Liver (tissue), 9 donors: ENCODE data around the gene ZBTB4. TPM values are rescaled to one million over a fixed set of nuclear protein-coding genes. Genes with fewer than 3 reads are reported as not detected.
A peak's percentile ranks its signal among the peaks of the same experiment; 100 is the strongest.

ENCODE experiments used
- DNase-seq: peaks from one replicate; pipeline ENCODE4 v3.0.0-alpha.2; 2017; ENCODE audit warnings: low spot score
- H3K27ac ChIP-seq, 2 donors: one replicate each; pipeline ENCODE4 v1.7.0; 2013; ENCODE audit warnings: inconsistent platforms in 2 of 2, low read length in 2 of 2, control low read depth in 1 of 2, low read depth in 1 of 2, mild to moderate bottlenecking in 1 of 2
- H3K27me3 ChIP-seq, 4 donors: one replicate each; pipeline versions ENCODE4 v1.6.1 to v1.7.0; 2013; ENCODE audit warnings: low read length in 3 of 4, inconsistent platforms in 1 of 4, mild to moderate bottlenecking in 1 of 4, moderate library complexity in 1 of 4; ENCODE audit not compliant: control insufficient read depth in 4 of 4, insufficient read depth in 4 of 4
- H3K36me3 ChIP-seq, 4 donors: one replicate each; pipeline versions ENCODE4 v1.6.1 to v1.7.0; 2013; ENCODE audit warnings: low read length in 3 of 4, mild to moderate bottlenecking in 3 of 4, low read depth in 1 of 4, moderate library complexity in 1 of 4; ENCODE audit not compliant: control insufficient read depth in 4 of 4, insufficient read depth in 3 of 4
- H3K4me1 ChIP-seq, 4 donors: one replicate each; pipeline versions ENCODE4 v1.6.1 to v1.7.0; 2013; ENCODE audit warnings: low read length in 3 of 4, mild to moderate bottlenecking in 3 of 4, moderate library complexity in 1 of 4; ENCODE audit not compliant: control insufficient read depth in 4 of 4, insufficient read depth in 4 of 4
- H3K4me3 ChIP-seq, 3 donors: one replicate each; pipeline versions ENCODE4 v1.6.1 to v1.7.0; 2013; ENCODE audit warnings: low read length in 3 of 3, control low read depth in 1 of 3, low read depth in 1 of 3, mild to moderate bottlenecking in 1 of 3
- H3K9ac ChIP-seq, 2 donors: one replicate each; pipeline ENCODE4 v1.7.0; 2013; ENCODE audit warnings: low read length in 2 of 2, mild to moderate bottlenecking in 2 of 2, moderate library complexity in 2 of 2, control low read depth in 1 of 2, low read depth in 1 of 2
- H3K9me3 ChIP-seq, 4 donors: one replicate each; pipeline versions ENCODE4 v1.6.1 to v1.7.0; 2013; ENCODE audit warnings: low read length in 3 of 4; ENCODE audit not compliant: control insufficient read depth in 4 of 4
- EGR1 ChIP-seq, 2 donors: IDR thresholded peaks; 2 replicates each; pipeline ENCODE4 v1.6.1; 2016 to 2018; ENCODE audit warnings: antibody characterized with exemption in 2 of 2, low read depth in 2 of 2
- FOXA1 ChIP-seq: IDR thresholded peaks from 2 replicates; pipeline ENCODE4 v1.6.1; 2016; ENCODE audit warnings: antibody characterized with exemption
- FOXA2 ChIP-seq: IDR thresholded peaks from 2 replicates; pipeline ENCODE4 v1.6.1; 2016; ENCODE audit warnings: antibody characterized with exemption
- GABPA ChIP-seq, 2 donors: IDR thresholded peaks in 1 of 2; conservative IDR thresholded peaks in 1 of 2; 2 replicates each; pipeline ENCODE4 v1.6.1; 2016; ENCODE audit warnings: antibody characterized with exemption in 2 of 2, mild to moderate bottlenecking in 1 of 2, moderate library complexity in 1 of 2
- HNF4A ChIP-seq, 2 donors: conservative IDR thresholded peaks; 2 replicates each; pipeline ENCODE4 v1.6.1; 2016; ENCODE audit warnings: antibody characterized with exemption in 2 of 2, mild to moderate bottlenecking in 2 of 2
- HNF4G ChIP-seq: IDR thresholded peaks from 2 replicates; pipeline ENCODE4 v1.6.1; 2016; ENCODE audit warnings: antibody characterized with exemption
- JUND ChIP-seq, 2 donors: IDR thresholded peaks; 2 replicates each; pipeline ENCODE4 v1.6.1; 2016; ENCODE audit warnings: antibody characterized with exemption in 2 of 2
- NR2F2 ChIP-seq: IDR thresholded peaks from 2 replicates; pipeline ENCODE4 v1.6.1; 2016; ENCODE audit warnings: antibody characterized with exemption
- RAD21 ChIP-seq, 2 donors: IDR thresholded peaks; 2 replicates each; pipeline ENCODE4 v1.6.1; 2016; ENCODE audit warnings: antibody characterized with exemption in 2 of 2, mild to moderate bottlenecking in 2 of 2
- RXRA ChIP-seq, 2 donors: IDR thresholded peaks; 2 replicates each; pipeline ENCODE4 v1.6.1; 2017 to 2018; ENCODE audit warnings: antibody characterized with exemption in 2 of 2, mild to moderate bottlenecking in 1 of 2
- SP1 ChIP-seq: IDR thresholded peaks from 2 replicates; pipeline ENCODE4 v1.6.1; 2018; ENCODE audit warnings: antibody characterized with exemption, mild to moderate bottlenecking
- TAF1 ChIP-seq: conservative IDR thresholded peaks from 2 replicates; pipeline ENCODE4 v1.6.1; 2016; ENCODE audit warnings: antibody characterized with exemption, mild to moderate bottlenecking
- YY1 ChIP-seq: IDR thresholded peaks from 2 replicates; pipeline ENCODE4 v1.6.1; 2016; ENCODE audit warnings: antibody characterized with exemption, mild to moderate bottlenecking
- WGBS: extraction: QIAGEN DNeasy Blood & Tissue Kit; methylation state at CpG from one replicate; pipeline ENCODE4 v1.1.7; 2013; 5-methylcytosine and 5-hydroxymethylcytosine counted together
- polyA plus RNA-seq, 2 donors: library from polyadenylated mRNA; stranded (reverse) in 1 of 2; unstranded in 1 of 2; fragments of 200-250 nt in 1 of 2; fragments of >200 nt in 1 of 2; fragmentation: Nextera tagmentation in 1 of 2; extraction: Ambion mirVana in 1 of 2; gene quantifications; one replicate each; pipeline versions ENCODE4 v1.2.1 to v1.2.3, GENCODE V29; 2013 to 2015
- total RNA-seq, 2 donors: library from RNA; depleted of rRNA; stranded (reverse); fragments of >200 nt; gene quantifications; one replicate each; pipeline ENCODE4 v1.2.3, GENCODE V29; 2014
- TF ChIP-seq, protein P1 (sequence below): IDR thresholded peaks from 2 replicates; pipeline ENCODE4 v1.6.1; 2016; ENCODE audit warnings: antibody characterized with exemption, mild to moderate bottlenecking
- TF ChIP-seq, protein P2 (sequence below): IDR thresholded peaks from 2 replicates; pipeline ENCODE4 v1.6.1; 2016; ENCODE audit warnings: antibody characterized with exemption
- TF ChIP-seq, protein P3 (sequence below): IDR thresholded peaks from 2 replicates; pipeline ENCODE4 v1.6.1; 2016; ENCODE audit warnings: antibody characterized with exemption
- TF ChIP-seq, protein P4 (sequence below): fragments of 150-350 bp; IDR thresholded peaks from 2 replicates; pipeline ENCODE4 v1.5.1; 2017; ENCODE audit warnings: improper control_type of control experiment, low read depth, low read length; ENCODE audit not compliant: missing input control
- TF ChIP-seq, protein P5 (sequence below): IDR thresholded peaks from 2 replicates; pipeline ENCODE4 v1.6.1; 2016; ENCODE audit warnings: antibody characterized with exemption
- donor health status: healthy.
- donor health status: healthy.
- donor health status: healthy.
- donor health status: healthy.
- donor health status: healthy.

The ZBTB4 gene
- total and polyA plus RNA-seq, 4 donors, result 1.5 to 6.0 (median 5.1) TPM

DNA sequence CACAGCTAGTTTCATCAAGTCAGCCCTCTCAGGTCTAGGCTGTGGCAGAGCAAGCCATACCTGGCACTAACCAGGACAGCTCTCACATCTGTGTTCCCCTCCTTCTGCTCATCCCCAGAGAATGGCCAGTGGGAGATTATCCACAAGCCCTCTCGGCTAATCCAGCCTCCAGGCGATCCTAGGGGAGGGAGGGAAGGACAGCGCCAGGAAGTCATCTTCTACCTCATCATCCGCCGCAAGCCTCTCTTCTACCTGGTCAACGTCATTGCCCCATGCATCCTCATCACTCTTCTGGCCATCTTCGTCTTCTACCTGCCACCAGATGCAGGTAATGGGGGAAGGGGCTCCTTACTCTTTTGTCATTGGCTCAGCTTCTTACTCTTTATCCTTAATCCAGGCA is 31.0 kb downstream of the ZBTB4 start:
- Histone ChIP-seq H3K36me3 (no peaks in the 10 kb centered on the region), H3K27me3 (no peaks in the 10 kb centered on the region), H3K4me3 (no peak overlapping the region), H3K9me3 (no peaks in the 10 kb centered on the region), H3K4me1 (peaks cover 10 to 17% (median 12%) of the 10 kb centered on the region in 4 donors), H3K9ac (no peak overlapping the region), H3K27ac (no peak overlapping the region)
- TF ChIP-seq GABPA (IDR thresholded peaks at IDR 0.05 in 1 of 2, conservative IDR thresholded peaks at IDR 0.05 in 1 of 2), result no peak
- no peak for TF ChIP-seq RAD21 (IDR thresholded peaks at IDR 0.05)
- TF ChIP-seq HNF4G, result no peak
- TF ChIP-seq, protein P1, sequence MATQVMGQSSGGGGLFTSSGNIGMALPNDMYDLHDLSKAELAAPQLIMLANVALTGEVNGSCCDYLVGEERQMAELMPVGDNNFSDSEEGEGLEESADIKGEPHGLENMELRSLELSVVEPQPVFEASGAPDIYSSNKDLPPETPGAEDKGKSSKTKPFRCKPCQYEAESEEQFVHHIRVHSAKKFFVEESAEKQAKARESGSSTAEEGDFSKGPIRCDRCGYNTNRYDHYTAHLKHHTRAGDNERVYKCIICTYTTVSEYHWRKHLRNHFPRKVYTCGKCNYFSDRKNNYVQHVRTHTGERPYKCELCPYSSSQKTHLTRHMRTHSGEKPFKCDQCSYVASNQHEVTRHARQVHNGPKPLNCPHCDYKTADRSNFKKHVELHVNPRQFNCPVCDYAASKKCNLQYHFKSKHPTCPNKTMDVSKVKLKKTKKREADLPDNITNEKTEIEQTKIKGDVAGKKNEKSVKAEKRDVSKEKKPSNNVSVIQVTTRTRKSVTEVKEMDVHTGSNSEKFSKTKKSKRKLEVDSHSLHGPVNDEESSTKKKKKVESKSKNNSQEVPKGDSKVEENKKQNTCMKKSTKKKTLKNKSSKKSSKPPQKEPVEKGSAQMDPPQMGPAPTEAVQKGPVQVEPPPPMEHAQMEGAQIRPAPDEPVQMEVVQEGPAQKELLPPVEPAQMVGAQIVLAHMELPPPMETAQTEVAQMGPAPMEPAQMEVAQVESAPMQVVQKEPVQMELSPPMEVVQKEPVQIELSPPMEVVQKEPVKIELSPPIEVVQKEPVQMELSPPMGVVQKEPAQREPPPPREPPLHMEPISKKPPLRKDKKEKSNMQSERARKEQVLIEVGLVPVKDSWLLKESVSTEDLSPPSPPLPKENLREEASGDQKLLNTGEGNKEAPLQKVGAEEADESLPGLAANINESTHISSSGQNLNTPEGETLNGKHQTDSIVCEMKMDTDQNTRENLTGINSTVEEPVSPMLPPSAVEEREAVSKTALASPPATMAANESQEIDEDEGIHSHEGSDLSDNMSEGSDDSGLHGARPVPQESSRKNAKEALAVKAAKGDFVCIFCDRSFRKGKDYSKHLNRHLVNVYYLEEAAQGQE, result no peak
- WGBS, result 90% methylated on average over 7 of the region's 7 CpGs
- DNase-seq, result no peak

DNA sequence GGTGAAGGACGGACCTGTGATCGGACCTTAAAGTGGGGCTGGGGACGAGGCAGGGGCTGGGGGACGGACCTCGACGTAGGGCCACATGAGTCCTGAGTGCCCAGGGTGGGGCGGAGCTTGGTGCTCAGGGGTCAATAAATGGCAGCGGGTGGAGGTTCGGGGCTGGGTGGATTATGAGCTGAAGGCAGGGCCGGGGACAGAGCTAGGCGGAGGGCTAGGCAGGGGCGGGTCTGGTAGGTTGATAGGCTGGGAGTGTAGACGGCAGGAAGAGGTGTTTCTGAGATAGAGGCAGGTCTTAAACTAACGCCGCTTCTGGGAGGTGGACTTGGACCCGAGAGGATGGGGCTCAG is 33.8 kb downstream of the ZBTB4 start:
- Histone ChIP-seq H3K27me3 (no peaks in the 10 kb centered on the region), H3K36me3 (no peaks in the 10 kb centered on the region), H3K9me3 (no peaks in the 10 kb centered on the region), H3K4me3 (peak overlapping the region in 2 of 3 donors; percentile 45 to 73), H3K4me1 (peaks cover 11 to 23% (median 18%) of the 10 kb centered on the region in 4 donors), H3K27ac (peak overlapping the region; percentile 80 to 92), H3K9ac (no peak overlapping the region)
- no peak for TF ChIP-seq GABPA (IDR thresholded peaks at IDR 0.05 in 1 of 2, conservative IDR thresholded peaks at IDR 0.05 in 1 of 2)
- peak; percentile 94 for TF ChIP-seq YY1
- TF ChIP-seq, protein P2, sequence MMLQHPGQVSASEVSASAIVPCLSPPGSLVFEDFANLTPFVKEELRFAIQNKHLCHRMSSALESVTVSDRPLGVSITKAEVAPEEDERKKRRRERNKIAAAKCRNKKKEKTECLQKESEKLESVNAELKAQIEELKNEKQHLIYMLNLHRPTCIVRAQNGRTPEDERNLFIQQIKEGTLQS, result no peak
- peak in 1 of 2 donors; percentile 41 for TF ChIP-seq HNF4A (conservative IDR thresholded peaks at IDR 0.05)
- TF ChIP-seq FOXA1, result no peak
- TF ChIP-seq, protein P1, result peak; percentile 47
- TF ChIP-seq, protein P3, sequence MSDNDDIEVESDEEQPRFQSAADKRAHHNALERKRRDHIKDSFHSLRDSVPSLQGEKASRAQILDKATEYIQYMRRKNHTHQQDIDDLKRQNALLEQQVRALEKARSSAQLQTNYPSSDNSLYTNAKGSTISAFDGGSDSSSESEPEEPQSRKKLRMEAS, result no peak
- TF ChIP-seq TAF1, result no peak
- TF ChIP-seq, protein P4, sequence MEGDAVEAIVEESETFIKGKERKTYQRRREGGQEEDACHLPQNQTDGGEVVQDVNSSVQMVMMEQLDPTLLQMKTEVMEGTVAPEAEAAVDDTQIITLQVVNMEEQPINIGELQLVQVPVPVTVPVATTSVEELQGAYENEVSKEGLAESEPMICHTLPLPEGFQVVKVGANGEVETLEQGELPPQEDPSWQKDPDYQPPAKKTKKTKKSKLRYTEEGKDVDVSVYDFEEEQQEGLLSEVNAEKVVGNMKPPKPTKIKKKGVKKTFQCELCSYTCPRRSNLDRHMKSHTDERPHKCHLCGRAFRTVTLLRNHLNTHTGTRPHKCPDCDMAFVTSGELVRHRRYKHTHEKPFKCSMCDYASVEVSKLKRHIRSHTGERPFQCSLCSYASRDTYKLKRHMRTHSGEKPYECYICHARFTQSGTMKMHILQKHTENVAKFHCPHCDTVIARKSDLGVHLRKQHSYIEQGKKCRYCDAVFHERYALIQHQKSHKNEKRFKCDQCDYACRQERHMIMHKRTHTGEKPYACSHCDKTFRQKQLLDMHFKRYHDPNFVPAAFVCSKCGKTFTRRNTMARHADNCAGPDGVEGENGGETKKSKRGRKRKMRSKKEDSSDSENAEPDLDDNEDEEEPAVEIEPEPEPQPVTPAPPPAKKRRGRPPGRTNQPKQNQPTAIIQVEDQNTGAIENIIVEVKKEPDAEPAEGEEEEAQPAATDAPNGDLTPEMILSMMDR, result no peak
- TF ChIP-seq, protein P5, sequence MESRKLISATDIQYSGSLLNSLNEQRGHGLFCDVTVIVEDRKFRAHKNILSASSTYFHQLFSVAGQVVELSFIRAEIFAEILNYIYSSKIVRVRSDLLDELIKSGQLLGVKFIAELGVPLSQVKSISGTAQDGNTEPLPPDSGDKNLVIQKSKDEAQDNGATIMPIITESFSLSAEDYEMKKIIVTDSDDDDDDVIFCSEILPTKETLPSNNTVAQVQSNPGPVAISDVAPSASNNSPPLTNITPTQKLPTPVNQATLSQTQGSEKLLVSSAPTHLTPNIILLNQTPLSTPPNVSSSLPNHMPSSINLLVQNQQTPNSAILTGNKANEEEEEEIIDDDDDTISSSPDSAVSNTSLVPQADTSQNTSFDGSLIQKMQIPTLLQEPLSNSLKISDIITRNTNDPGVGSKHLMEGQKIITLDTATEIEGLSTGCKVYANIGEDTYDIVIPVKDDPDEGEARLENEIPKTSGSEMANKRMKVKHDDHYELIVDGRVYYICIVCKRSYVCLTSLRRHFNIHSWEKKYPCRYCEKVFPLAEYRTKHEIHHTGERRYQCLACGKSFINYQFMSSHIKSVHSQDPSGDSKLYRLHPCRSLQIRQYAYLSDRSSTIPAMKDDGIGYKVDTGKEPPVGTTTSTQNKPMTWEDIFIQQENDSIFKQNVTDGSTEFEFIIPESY, result no peak
- peak; percentile 1 to 5 for TF ChIP-seq RAD21 (IDR thresholded peaks at IDR 0.05)
- peak; percentile 24 to 32 for TF ChIP-seq RXRA (IDR thresholded peaks at IDR 0.05)
- no peak for TF ChIP-seq NR2F2
- TF ChIP-seq HNF4G, result no peak
- no peak for TF ChIP-seq JUND (IDR thresholded peaks at IDR 0.05)
- TF ChIP-seq EGR1 (IDR thresholded peaks at IDR 0.05; ENCODE audit: low read depth in 2 of 2), result no peak
- TF ChIP-seq FOXA2, result no peak
- peak; percentile 59 for TF ChIP-seq SP1
- DNase-seq, result no peak
- WGBS, result 2% methylated on average over 16 of the region's 16 CpGs
